ENCODE results near the gene IL32. TPM values are rescaled to one million over a fixed set of nuclear protein-coding genes. Genes with fewer than 3 reads are reported as not detected.
A peak's percentile ranks its signal among the peaks of the same experiment; 100 is the strongest.
"Not testable (repeated sequence)": the region's sequence is repeated elsewhere in the genome, so short reads cannot be mapped to it uniquely, and the experiment has no call there.

IL32 gene
- total and polyA plus RNA-seq, 2 donors: 18.1 to 28.0 TPM

GRCh38 chr16:3060339-3061127 is 4.9 kb upstream of the IL32 start:
- no peak overlapping the region for H3K4me3 ChIP-seq (ENCODE audit: low read depth, low read length)
- no peak for DNase-seq (ENCODE audit: extremely low spot score)
- H3K36me3 ChIP-seq (ENCODE audit: insufficient read depth): no peaks in the 10 kb centered on the region
- 64% methylated on average over 14 of the region's 14 CpGs for WGBS
- H3K27ac ChIP-seq (ENCODE audit: low read depth): no peak overlapping the region
- H3K4me1 ChIP-seq (ENCODE audit: insufficient read depth): peaks cover 2% of the 10 kb centered on the region

DNA sequence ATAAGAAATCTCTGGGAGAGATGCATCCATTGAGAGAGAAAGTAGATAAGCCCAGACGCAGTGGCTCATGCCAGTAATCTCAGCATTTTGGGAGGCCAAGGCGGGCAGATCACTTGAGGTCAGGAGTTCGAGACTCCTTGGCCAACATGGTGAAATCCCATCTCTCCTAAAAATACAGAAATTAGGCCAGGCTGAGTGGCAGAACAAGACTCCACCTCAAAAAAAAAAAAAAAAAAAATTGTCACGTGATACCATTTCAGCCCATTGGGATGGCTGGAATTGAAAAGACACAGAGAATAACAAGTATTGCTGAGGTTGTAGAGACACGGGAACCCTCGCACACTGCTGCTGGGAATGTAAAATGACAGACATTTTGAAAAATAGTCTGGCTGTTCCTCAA is 2.9 kb upstream of the IL32 start:
- Histone ChIP-seq H3K4me1 (ENCODE audit: insufficient read depth) (peaks cover 2% of the 10 kb centered on the region), H3K36me3 (ENCODE audit: insufficient read depth) (no peaks in the 10 kb centered on the region), H3K27ac (ENCODE audit: low read depth) (no peak overlapping the region), H3K4me3 (ENCODE audit: low read depth, low read length) (no peak overlapping the region)
- WGBS: 84% methylated on average over 6 of the region's 6 CpGs
- no peak for DNase-seq (ENCODE audit: extremely low spot score)

GRCh38 chr16:3063625-3064386 is 1.6 kb upstream of the IL32 start:
- WGBS: 92% methylated on average over 8 of the region's 8 CpGs
- Histone ChIP-seq H3K27ac (ENCODE audit: low read depth) (no peak overlapping the region), H3K4me1 (ENCODE audit: insufficient read depth) (peaks cover 2% of the 10 kb centered on the region), H3K4me3 (ENCODE audit: low read depth, low read length) (no peak overlapping the region), H3K36me3 (ENCODE audit: insufficient read depth) (no peaks in the 10 kb centered on the region)
- no peak for DNase-seq (ENCODE audit: extremely low spot score)

- no peak for DNase-seq (ENCODE audit: extremely low spot score)
- Histone ChIP-seq H3K4me1 (ENCODE audit: insufficient read depth) (peaks cover 2% of the 10 kb centered on the region), H3K36me3 (ENCODE audit: insufficient read depth) (no peaks in the 10 kb centered on the region), H3K27ac (ENCODE audit: low read depth) (no peak overlapping the region), H3K4me3 (ENCODE audit: low read depth, low read length) (peak overlapping the region; percentile 33)
- WGBS: 78% methylated on average over 26 of the region's 26 CpGs
Observed at GRCh38 chr16:3065742-3066439, 451 bp downstream of the IL32 start.

DNA sequence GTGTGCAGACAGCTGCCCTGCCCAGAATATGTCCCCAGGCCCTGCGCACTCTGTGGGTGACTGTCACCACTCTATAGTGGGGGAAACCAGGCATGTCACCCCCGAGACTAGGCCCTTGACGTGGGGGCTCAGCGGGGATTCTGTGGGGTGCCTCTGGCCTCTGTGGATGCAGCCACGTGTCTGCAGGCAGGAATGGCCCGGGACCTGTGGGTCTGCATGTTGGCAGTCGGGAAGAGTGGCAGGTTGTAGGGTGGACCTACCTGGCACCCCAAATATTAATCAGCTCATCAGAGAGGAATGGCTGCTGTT is 954 bp downstream of the IL32 start:
- Histone ChIP-seq H3K36me3 (ENCODE audit: insufficient read depth) (no peaks in the 10 kb centered on the region), H3K4me3 (ENCODE audit: low read depth, low read length) (peak overlapping the region; percentile 33), H3K27ac (ENCODE audit: low read depth) (no peak overlapping the region), H3K4me1 (ENCODE audit: insufficient read depth) (peaks cover 2% of the 10 kb centered on the region)
- WGBS: 91% methylated on average over 7 of the region's 7 CpGs
- DNase-seq (ENCODE audit: extremely low spot score): no peak

DNA sequence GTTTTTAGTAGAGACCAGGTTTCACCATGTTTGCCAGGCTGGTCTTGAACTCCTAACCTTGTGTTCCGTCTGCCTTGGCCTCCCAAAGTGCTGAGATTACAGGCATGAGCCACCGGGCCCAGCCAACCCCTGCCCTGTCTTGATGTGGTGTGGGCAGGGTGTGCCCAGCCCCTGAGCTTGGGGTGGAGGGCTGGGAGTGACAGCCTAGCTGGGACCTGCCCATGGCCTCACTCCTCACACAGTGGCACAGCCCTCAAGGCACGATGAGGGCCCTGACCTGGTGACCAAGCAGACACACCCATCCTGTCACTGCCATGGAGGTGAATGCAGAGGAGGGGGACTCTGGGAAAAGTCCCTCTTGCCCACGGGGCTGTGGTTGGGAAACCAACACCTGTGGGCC is 3.0 kb downstream of the IL32 start:
- no peak for DNase-seq (ENCODE audit: extremely low spot score)
- WGBS: 67% methylated on average over 4 of the region's 4 CpGs
- H3K4me1 ChIP-seq (ENCODE audit: insufficient read depth): peaks cover 2% of the 10 kb centered on the region
- no peak overlapping the region for H3K27ac ChIP-seq (ENCODE audit: low read depth)
- no peak overlapping the region for H3K4me3 ChIP-seq (ENCODE audit: low read depth, low read length)
- no peaks in the 10 kb centered on the region for H3K36me3 ChIP-seq (ENCODE audit: insufficient read depth)

GRCh38 chr16:3069146-3069545 is 3.7 kb downstream of the IL32 start:
- H3K27ac ChIP-seq (ENCODE audit: low read depth); H3K4me3 ChIP-seq (ENCODE audit: low read depth, low read length): not testable (repeated sequence)
- WGBS: 79% methylated on average over 10 of the region's 11 CpGs

DNA sequence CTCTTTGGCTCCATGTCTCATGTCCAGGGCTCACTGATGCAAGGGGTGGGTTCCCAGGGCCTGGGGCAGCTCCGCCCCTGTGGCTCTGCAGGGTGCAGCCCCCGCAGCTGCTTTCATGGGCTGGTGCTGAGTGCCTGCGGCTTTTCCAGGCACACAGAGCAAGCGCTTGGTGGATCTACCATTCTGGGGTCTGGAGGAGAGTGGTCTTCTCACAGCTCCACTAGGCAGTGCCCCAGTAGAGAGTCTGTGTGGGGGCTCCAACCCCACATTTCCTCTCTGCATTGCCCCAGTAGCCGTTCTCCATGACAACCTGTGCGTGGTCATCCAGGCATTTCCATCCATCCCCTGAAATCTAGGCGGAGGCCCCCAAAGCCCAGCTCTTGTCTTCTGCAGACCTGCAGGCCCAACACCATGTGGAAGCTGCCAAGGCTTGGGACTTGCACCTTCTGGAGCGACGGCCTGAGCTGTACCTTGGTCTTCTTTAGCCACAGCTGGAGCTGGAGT is 5.2 kb downstream of the IL32 start:
- 83% methylated on average over 9 of the region's 9 CpGs for whole genome bisulfite sequencing
- Histone ChIP-seq H3K4me1 (ENCODE audit: insufficient read depth) (no peaks in the 10 kb centered on the region), H3K36me3 (ENCODE audit: insufficient read depth) (no peaks in the 10 kb centered on the region), H3K4me3 (ENCODE audit: low read depth, low read length) (no peak overlapping the region), H3K27ac (ENCODE audit: low read depth) (no peak overlapping the region)
- DNase-seq (ENCODE audit: extremely low spot score): no peak

More at GRCh38 chr16:3069146-3069545, 3.7 kb downstream of the IL32 start:
- not testable (repeated sequence) for H3K36me3 ChIP-seq (ENCODE audit: insufficient read depth); H3K4me1 ChIP-seq (ENCODE audit: insufficient read depth); DNase-seq (ENCODE audit: extremely low spot score)

- no peak overlapping the region for H3K27ac ChIP-seq (ENCODE audit: low read depth)
- DNase-seq (ENCODE audit: extremely low spot score): no peak
- no peaks in the 10 kb centered on the region for H3K36me3 ChIP-seq (ENCODE audit: insufficient read depth)
- H3K4me1 ChIP-seq (ENCODE audit: insufficient read depth): no peaks in the 10 kb centered on the region
- WGBS: 82% methylated on average over 7 of the region's 7 CpGs
- no peak overlapping the region for H3K4me3 ChIP-seq (ENCODE audit: low read depth, low read length)
Observed at GRCh38 chr16:3071655-3072054, 6.2 kb downstream of the IL32 start.

DNA sequence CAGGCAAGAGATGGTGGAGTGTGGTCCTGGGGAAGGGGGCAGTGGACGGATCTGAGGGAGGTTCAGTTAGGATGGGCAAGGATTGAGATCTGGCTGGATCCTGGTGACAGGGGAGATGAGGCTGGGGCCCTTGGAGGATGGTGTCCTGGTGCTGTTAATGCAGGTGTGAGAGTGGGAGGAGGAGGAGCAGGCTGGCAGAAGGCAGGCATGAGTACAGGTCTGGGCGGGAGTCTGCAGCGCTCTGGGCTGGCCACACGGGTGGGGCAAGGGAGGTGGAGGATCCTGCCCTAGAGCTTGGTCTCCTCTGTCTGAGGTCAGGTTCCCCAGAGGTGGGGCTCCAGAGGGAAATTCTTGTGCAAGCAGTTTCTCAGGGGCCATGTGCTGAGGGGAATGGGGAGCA is 6.7 kb downstream of the IL32 start:
- not testable (repeated sequence) for DNase-seq (ENCODE audit: extremely low spot score); H3K4me1 ChIP-seq (ENCODE audit: insufficient read depth); H3K4me3 ChIP-seq (ENCODE audit: low read depth, low read length); H3K36me3 ChIP-seq (ENCODE audit: insufficient read depth); H3K27ac ChIP-seq (ENCODE audit: low read depth)
- WGBS: 64% methylated on average over 3 of the region's 4 CpGs

GRCh38 chr16:3072576-3073263 is 7.3 kb downstream of the IL32 start:
- not testable (repeated sequence) for DNase-seq (ENCODE audit: extremely low spot score); H3K36me3 ChIP-seq (ENCODE audit: insufficient read depth); H3K4me3 ChIP-seq (ENCODE audit: low read depth, low read length); H3K27ac ChIP-seq (ENCODE audit: low read depth); H3K4me1 ChIP-seq (ENCODE audit: insufficient read depth)
- WGBS: 72% methylated on average over 17 of the region's 18 CpGs

DNA sequence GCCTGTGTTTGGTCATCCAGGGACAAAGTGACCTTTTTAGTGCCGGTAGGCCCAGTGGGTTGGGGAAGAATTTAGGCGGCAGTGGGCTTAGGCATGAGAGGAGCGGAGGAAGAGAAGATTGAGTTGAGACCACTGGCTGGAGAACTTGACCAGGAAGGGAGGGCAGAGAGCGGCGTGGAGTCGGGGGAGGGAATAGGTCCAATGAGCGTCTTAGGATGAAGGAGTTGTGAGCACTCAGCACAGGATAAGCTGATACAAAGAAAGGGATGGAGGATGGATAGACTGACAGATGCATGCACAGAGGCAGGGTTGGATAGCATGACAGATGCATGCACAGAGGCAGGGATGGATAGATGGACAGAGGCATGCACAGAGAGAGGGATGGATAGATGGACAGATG is 8.0 kb downstream of the IL32 start:
- Histone ChIP-seq H3K27ac (ENCODE audit: low read depth) (no peak overlapping the region), H3K36me3 (ENCODE audit: insufficient read depth) (no peaks in the 10 kb centered on the region), H3K4me3 (ENCODE audit: low read depth, low read length) (no peak overlapping the region), H3K4me1 (ENCODE audit: insufficient read depth) (no peaks in the 10 kb centered on the region)
- no peak for DNase-seq (ENCODE audit: extremely low spot score)
- WGBS: 90% methylated on average over 7 of the region's 7 CpGs

- 64% methylated on average over 9 of the region's 9 CpGs for WGBS
- no peak overlapping the region for H3K4me3 ChIP-seq (ENCODE audit: low read depth, low read length)
- no peaks in the 10 kb centered on the region for H3K36me3 ChIP-seq (ENCODE audit: insufficient read depth)
- H3K4me1 ChIP-seq (ENCODE audit: insufficient read depth): no peaks in the 10 kb centered on the region
- DNase-seq (ENCODE audit: extremely low spot score): no peak
- H3K27ac ChIP-seq (ENCODE audit: low read depth): no peak overlapping the region
Observed at GRCh38 chr16:3074860-3075522, 9.6 kb downstream of the IL32 start.
